ENCODE results near the gene GLI1. TPM values are rescaled to one million over a fixed set of nuclear protein-coding genes. Genes with fewer than 3 reads are reported as not detected.
"Not testable (repeated sequence)": the region's sequence is repeated elsewhere in the genome, so short reads cannot be mapped to it uniquely, and the experiment has no call there.

GLI1 gene
- total RNA-seq, 1 donor from 2014 or later, result 0.58 TPM

DNA sequence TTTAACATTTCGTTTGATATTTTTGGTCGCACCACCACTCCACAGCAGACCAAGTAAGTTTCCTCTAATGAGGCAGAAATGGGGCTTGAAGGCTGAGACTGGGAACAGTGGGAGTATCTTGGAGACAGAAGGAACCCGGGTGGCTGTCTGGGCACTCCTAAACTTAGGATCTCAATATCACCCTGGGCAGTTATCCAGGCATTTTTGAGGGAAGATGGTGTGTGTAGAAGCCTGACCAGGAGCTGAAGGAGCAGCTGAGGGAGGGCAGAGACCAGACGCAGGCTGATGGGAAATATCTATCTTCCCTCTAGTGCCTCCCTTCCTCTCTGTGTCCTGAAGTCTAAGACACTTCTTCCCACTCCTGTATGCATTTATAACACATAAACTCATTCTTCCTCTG is 39.0 kb downstream of the GLI1 start:
- H3K36me3 Mint-ChIP-seq (ENCODE audit: low read depth), result peaks cover 30% of the 10 kb centered on the region
- no peak for TF ChIP-seq CTCF (conservative IDR thresholded peaks at IDR 0.05)
- H3K27ac Mint-ChIP-seq (ENCODE audit: unreplicated experiment), result no peak overlapping the region
- no peaks in the 10 kb centered on the region for H3K27me3 Mint-ChIP-seq (ENCODE audit: low read depth)
- no peaks in the 10 kb centered on the region for H3K4me1 Mint-ChIP-seq
- no peak overlapping the region for H3K4me3 Mint-ChIP-seq
- DNase-seq (ENCODE audit: low read depth, low spot score), result no peak
- H3K9me3 Mint-ChIP-seq, result no peaks in the 10 kb centered on the region

DNA sequence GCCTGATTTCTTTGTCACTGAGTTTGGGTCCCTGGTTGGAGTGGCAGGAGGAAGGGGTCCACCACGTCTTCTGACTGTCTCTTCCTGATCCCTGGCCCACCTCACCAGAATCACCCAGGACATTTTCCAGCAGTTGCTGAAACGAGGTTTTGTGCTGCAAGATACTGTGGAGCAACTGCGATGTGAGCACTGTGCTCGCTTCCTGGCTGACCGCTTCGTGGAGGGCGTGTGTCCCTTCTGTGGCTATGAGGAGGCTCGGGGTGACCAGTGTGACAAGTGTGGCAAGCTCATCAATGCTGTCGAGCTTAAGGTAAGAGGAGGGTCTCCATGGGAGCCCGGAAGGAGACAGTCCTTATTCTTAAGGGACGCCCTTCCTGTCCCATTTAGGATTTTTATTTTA is 40.6 kb downstream of the GLI1 start:
- Mint-ChIP-seq H3K36me3 (ENCODE audit: low read depth) (peaks cover 37% of the 10 kb centered on the region), H3K27ac (ENCODE audit: unreplicated experiment) (no peak overlapping the region), H3K4me1 (no peaks in the 10 kb centered on the region), H3K4me3 (no peak overlapping the region), H3K9me3 (no peaks in the 10 kb centered on the region), H3K27me3 (ENCODE audit: low read depth) (no peaks in the 10 kb centered on the region)
- no peak for DNase-seq (ENCODE audit: low read depth, low spot score)
- no peak for TF ChIP-seq CTCF (conservative IDR thresholded peaks at IDR 0.05)

- not testable (repeated sequence) for H3K9me3 Mint-ChIP-seq; H3K4me1 Mint-ChIP-seq; H3K27ac Mint-ChIP-seq (ENCODE audit: unreplicated experiment); H3K27me3 Mint-ChIP-seq (ENCODE audit: low read depth); DNase-seq (ENCODE audit: low read depth, low spot score); H3K4me3 Mint-ChIP-seq
- peaks cover 39% of the 10 kb centered on the region for H3K36me3 Mint-ChIP-seq (ENCODE audit: low read depth)
Measured at GRCh38 chr12:57502311-57502969, 42.9 kb downstream of the GLI1 start.

DNA sequence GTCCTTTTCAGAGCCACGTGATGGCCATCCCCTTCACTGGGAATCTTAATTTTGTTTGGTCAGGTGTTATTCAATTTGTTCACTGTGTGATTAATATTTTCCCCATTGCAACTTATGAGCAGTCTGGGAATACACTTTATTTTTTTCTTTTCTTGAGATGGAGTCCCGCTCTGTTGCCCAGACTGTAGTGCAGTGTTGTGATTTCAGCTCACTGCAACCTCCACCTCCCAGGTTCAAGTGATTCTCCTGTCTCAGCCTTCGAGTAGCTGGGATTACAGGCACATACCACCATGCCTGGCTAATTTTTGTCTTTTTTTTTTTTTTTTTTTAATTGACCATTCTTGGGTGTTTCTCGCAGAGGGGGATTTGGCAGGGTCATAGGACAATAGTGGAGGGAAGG is 47.0 kb downstream of the GLI1 start:
- not testable (repeated sequence) for H3K9me3 Mint-ChIP-seq; H3K4me3 Mint-ChIP-seq; H3K27me3 Mint-ChIP-seq (ENCODE audit: low read depth); H3K27ac Mint-ChIP-seq (ENCODE audit: unreplicated experiment); DNase-seq (ENCODE audit: low read depth, low spot score); H3K4me1 Mint-ChIP-seq
- peaks cover 35% of the 10 kb centered on the region for H3K36me3 Mint-ChIP-seq (ENCODE audit: low read depth)

GRCh38 chr12:57507796-57508195 is 48.2 kb downstream of the GLI1 start:
- not testable (repeated sequence) for H3K4me1 Mint-ChIP-seq; H3K4me3 Mint-ChIP-seq; H3K27ac Mint-ChIP-seq (ENCODE audit: unreplicated experiment); H3K27me3 Mint-ChIP-seq (ENCODE audit: low read depth); DNase-seq (ENCODE audit: low read depth, low spot score); H3K9me3 Mint-ChIP-seq
- H3K36me3 Mint-ChIP-seq (ENCODE audit: low read depth), result peaks cover 33% of the 10 kb centered on the region

DNA sequence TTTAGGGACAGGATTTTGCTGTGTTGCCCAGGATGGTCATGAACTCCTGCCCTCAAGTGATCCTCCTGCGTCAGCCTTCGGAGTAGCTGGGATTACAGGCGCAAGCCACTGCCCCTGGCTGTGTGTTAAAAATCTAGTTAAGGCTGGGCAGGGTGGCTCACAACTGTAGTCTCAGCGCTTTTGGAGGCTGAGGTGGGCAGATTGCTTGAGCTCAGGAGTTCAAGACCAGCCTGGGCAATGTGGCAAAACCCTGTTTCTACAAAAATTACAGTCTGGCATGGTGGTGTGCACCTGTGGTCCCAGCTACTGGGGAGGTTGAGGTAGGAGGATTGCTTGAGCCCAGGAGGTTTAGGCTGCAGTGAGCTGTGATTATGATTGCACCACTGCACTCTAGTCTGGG is 51.6 kb downstream of the GLI1 start:
- H3K27me3 Mint-ChIP-seq (ENCODE audit: low read depth), result no peaks in the 10 kb centered on the region
- no peaks in the 10 kb centered on the region for H3K9me3 Mint-ChIP-seq
- no peaks in the 10 kb centered on the region for H3K4me1 Mint-ChIP-seq
- no peak for DNase-seq (ENCODE audit: low read depth, low spot score)
- no peak for TF ChIP-seq CTCF (conservative IDR thresholded peaks at IDR 0.05)
- H3K27ac Mint-ChIP-seq (ENCODE audit: unreplicated experiment), result no peak overlapping the region
- H3K36me3 Mint-ChIP-seq (ENCODE audit: low read depth), result peaks cover 25% of the 10 kb centered on the region
- H3K4me3 Mint-ChIP-seq, result no peak overlapping the region

DNA sequence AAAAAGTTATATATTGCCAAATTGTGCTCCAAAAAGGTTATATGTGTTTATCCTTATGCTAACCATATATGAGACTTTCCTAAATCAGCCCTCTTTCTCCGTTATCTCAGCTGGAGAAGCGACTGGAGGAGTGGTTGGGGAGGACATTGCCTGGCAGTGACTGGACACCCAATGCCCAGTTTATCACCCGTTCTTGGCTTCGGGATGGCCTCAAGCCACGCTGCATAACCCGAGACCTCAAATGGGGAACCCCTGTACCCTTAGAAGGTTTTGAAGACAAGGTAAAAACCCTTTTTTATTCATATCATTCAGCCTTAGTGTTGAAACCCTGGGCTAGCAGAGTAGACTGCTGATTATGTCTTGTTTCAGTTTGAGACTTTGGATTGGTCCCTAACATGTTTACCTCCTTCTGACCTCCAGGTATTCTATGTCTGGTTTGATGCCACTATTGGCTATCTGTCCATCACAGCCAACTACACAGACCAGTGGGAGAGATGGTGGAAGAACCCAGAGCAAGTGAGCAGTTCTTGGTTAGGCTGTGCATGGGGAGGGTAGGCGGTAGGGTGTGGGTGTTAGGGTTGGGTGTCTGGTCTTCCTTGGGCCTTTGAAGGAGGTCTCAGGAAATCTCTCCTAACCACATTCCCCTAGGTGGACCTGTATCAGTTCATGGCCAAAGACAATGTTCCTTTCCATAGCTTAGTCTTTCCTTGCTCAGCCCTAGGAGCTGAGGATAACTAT is 52.2 kb downstream of the GLI1 start:
- no peaks in the 10 kb centered on the region for H3K9me3 Mint-ChIP-seq
- H3K4me1 Mint-ChIP-seq, result no peaks in the 10 kb centered on the region
- no peak overlapping the region for H3K4me3 Mint-ChIP-seq
- H3K27ac Mint-ChIP-seq (ENCODE audit: unreplicated experiment), result no peak overlapping the region
- no peaks in the 10 kb centered on the region for H3K27me3 Mint-ChIP-seq (ENCODE audit: low read depth)
- TF ChIP-seq CTCF (conservative IDR thresholded peaks at IDR 0.05), result no peak
- no peak for DNase-seq (ENCODE audit: low read depth, low spot score)
- peaks cover 23% of the 10 kb centered on the region for H3K36me3 Mint-ChIP-seq (ENCODE audit: low read depth)

All from neural crest cell (in vitro differentiated cells).